Tibial artery (tissue), 4 donors: ENCODE results near the gene MTCL1.

ENCODE experiments used
- DNase-seq, 2 donors: peaks; one replicate each; pipeline ENCODE4 v3.0.0-alpha.2; 2019
- H3K27ac ChIP-seq, 2 donors: fragments of 200-600 bp; sonication (generic) in 1 of 2; 1 replicate in 1 of 2; 2 replicates in 1 of 2; pipeline ENCODE4 v1.5.1; 2018 to 2019; ENCODE audit warnings: mild to moderate bottlenecking in 1 of 2
- H3K27me3 ChIP-seq, 2 donors: fragments of 200-600 bp; sonication (generic) in 1 of 2; one replicate each; pipeline versions ENCODE4 v1.5.1 to v1.6.0; 2016 to 2019
- H3K36me3 ChIP-seq, 3 donors: fragments of 200-600 bp; sonication (generic) in 2 of 3; one replicate each; pipeline ENCODE4 v1.5.1; 2016 to 2019; ENCODE audit warnings: mild to moderate bottlenecking in 2 of 3
- H3K4me1 ChIP-seq, 4 donors: fragments of 200-600 bp; sonication (generic) in 2 of 4; 1 replicate in 3 of 4; 2 replicates in 1 of 4; pipeline ENCODE4 v1.5.1; 2016 to 2019
- H3K4me3 ChIP-seq, 2 donors: fragments of 200-600 bp; sonication (generic) in 1 of 2; 1 replicate in 1 of 2; 2 replicates in 1 of 2; pipeline ENCODE4 v1.5.1; 2018 to 2019; ENCODE audit warnings: mild to moderate bottlenecking in 2 of 2
- H3K9me3 ChIP-seq, 3 donors: fragments of 200-600 bp; sonication (generic) in 1 of 3; one replicate each; pipeline ENCODE4 v1.5.1; 2016 to 2019
- intact Hi-C: fragments of 100-400 bp; cut with DNase I; formaldehyde crosslinking; loops from one replicate; pipeline ENCODE4 v1.15.0; 2023; ENCODE audit warnings: low total_unique reads
- TF ChIP-seq, protein P1 (sequence below), 2 experiments: fragments of 200-600 bp in 1 of 2; fragments of 450-650 bp in 1 of 2; IDR thresholded peaks; one replicate each; pipeline ENCODE4 v1.5.1; 2017 to 2019; ENCODE audit warnings: antibody characterized with exemption in 2 of 2, mild to moderate bottlenecking in 1 of 2, moderate library complexity in 1 of 2

Gene MTCL1

DNA sequence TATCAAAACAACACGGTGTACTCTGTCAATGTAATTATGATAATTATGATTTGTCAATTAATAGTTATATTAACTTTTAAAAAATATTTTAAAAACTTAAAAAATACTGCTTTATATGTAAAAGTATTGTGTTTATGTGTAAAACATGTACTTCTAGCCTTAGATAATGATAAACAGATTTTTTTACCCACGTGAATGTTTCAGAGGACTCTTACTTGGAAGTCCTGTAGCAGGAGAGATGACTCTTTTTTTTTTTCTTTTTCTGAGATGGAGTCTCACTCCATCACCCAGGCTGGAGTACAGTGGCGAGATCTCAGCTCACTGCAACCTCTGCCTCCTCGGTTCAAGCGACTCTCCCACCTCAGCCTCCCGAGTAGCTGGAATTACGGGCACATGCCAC, 6.2 kb upstream of the MTCL1 start:
- no peak for DNase-seq
- Histone ChIP-seq H3K27me3 (no peaks in the 10 kb centered on the region), H3K4me1 (peaks cover 0 to 7% (median 5%) of the 10 kb centered on the region in 4 donors), H3K36me3 (no peaks in the 10 kb centered on the region), H3K27ac (no peak overlapping the region), H3K4me3 (no peak overlapping the region), H3K9me3 (no peaks in the 10 kb centered on the region)
- TF ChIP-seq, protein P1, sequence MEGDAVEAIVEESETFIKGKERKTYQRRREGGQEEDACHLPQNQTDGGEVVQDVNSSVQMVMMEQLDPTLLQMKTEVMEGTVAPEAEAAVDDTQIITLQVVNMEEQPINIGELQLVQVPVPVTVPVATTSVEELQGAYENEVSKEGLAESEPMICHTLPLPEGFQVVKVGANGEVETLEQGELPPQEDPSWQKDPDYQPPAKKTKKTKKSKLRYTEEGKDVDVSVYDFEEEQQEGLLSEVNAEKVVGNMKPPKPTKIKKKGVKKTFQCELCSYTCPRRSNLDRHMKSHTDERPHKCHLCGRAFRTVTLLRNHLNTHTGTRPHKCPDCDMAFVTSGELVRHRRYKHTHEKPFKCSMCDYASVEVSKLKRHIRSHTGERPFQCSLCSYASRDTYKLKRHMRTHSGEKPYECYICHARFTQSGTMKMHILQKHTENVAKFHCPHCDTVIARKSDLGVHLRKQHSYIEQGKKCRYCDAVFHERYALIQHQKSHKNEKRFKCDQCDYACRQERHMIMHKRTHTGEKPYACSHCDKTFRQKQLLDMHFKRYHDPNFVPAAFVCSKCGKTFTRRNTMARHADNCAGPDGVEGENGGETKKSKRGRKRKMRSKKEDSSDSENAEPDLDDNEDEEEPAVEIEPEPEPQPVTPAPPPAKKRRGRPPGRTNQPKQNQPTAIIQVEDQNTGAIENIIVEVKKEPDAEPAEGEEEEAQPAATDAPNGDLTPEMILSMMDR (IDR thresholded peaks at IDR 0.05): no peak
- intact Hi-C loops: loop anchor here (5.0 kb wide), 1 partner anchor 448 kb away; no protein-coding TSS in a partner anchor

GRCh38 chr18:8699948-8700347, 5.4 kb upstream of the MTCL1 start:
- no peaks in the 10 kb centered on the region for H3K36me3 ChIP-seq
- H3K4me1 ChIP-seq: peaks cover 0 to 8% (median 8%) of the 10 kb centered on the region in 4 donors
- intact Hi-C loops: loop anchor here (5.0 kb wide), 1 partner anchor 447 kb away; no protein-coding TSS in a partner anchor
- no peak for DNase-seq
- H3K9me3 ChIP-seq: no peaks in the 10 kb centered on the region
- H3K4me3 ChIP-seq: no peak overlapping the region
- no peak overlapping the region for H3K27ac ChIP-seq
- H3K27me3 ChIP-seq: no peaks in the 10 kb centered on the region
- TF ChIP-seq, protein P1 (IDR thresholded peaks at IDR 0.05): no peak

- H3K27me3 ChIP-seq: no peaks in the 10 kb centered on the region
- no peak overlapping the region for H3K27ac ChIP-seq
- H3K4me1 ChIP-seq: peaks cover 0 to 15% (median 14%) of the 10 kb centered on the region in 4 donors
- intact Hi-C loops: no loop called here
- H3K4me3 ChIP-seq: no peak overlapping the region
- no peaks in the 10 kb centered on the region for H3K9me3 ChIP-seq
- no peak for DNase-seq
- TF ChIP-seq, protein P1 (IDR thresholded peaks at IDR 0.05): no peak
- no peaks in the 10 kb centered on the region for H3K36me3 ChIP-seq
These were observed 3.7 kb upstream of the MTCL1 start for GRCh38 chr18:8701546-8702118.

DNA sequence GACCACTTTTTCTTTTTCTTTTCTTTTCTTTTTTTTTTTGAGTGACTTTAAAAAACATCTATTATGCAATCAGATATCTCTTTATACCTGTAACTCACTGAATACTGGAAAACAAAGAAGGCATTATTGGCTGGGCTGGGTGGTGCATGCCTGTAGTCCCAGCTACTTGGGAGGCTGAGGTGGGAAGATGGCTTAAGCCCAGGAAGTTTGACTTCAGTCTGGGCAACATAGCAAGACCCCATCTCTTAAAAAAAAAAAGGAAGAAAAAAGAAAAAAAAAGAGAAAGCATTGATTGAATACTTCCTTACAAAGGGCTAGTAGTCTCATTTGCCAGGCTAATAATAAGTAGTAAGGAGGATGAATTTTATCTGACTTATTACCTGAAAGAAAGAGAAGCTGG, 2.7 kb upstream of the MTCL1 start:
- H3K9me3 ChIP-seq: no peaks in the 10 kb centered on the region
- no peak overlapping the region for H3K27ac ChIP-seq
- intact Hi-C loops: no loop called here
- TF ChIP-seq, protein P1 (IDR thresholded peaks at IDR 0.05): no peak
- peaks cover 0 to 23% (median 20%) of the 10 kb centered on the region in 4 donors for H3K4me1 ChIP-seq
- H3K4me3 ChIP-seq: no peak overlapping the region
- H3K36me3 ChIP-seq: no peaks in the 10 kb centered on the region
- no peak for DNase-seq
- no peaks in the 10 kb centered on the region for H3K27me3 ChIP-seq

GRCh38 chr18:8703092-8703709, 2.2 kb upstream of the MTCL1 start:
- intact Hi-C loops: no loop called here
- TF ChIP-seq, protein P1 (IDR thresholded peaks at IDR 0.05): no peak
- H3K4me3 ChIP-seq: no peak overlapping the region
- no peak for DNase-seq
- H3K9me3 ChIP-seq: no peaks in the 10 kb centered on the region
- H3K36me3 ChIP-seq: no peaks in the 10 kb centered on the region
- no peak overlapping the region for H3K27ac ChIP-seq
- H3K4me1 ChIP-seq: peaks cover 0 to 23% (median 20%) of the 10 kb centered on the region in 4 donors
- no peaks in the 10 kb centered on the region for H3K27me3 ChIP-seq
